Nephron progenitor cell (in vitro differentiated cells): ENCODE measurements around the gene ASNSD1.

Experiments used
- DNase-seq: peaks from one replicate; pipeline ENCODE4 v3.0.0; 2021
- H3K27ac Mint-ChIP-seq: 2 replicates; pipeline ENCODE4 v1.8.0; 2021; ENCODE audit warnings: mild to moderate bottlenecking, moderate library complexity, mixed read lengths
- H3K27me3 Mint-ChIP-seq: 2 replicates; pipeline ENCODE4 v1.8.0; 2021; ENCODE audit warnings: mild to moderate bottlenecking, low read depth, mixed read lengths; ENCODE audit not compliant: poor library complexity
- H3K36me3 Mint-ChIP-seq: 2 replicates; pipeline ENCODE4 v1.8.0; 2021; ENCODE audit warnings: low read depth, mixed read lengths
- H3K4me1 Mint-ChIP-seq: 2 replicates; pipeline ENCODE4 v1.8.0; 2021; ENCODE audit warnings: mixed read lengths
- H3K4me3 Mint-ChIP-seq: 2 replicates; pipeline ENCODE4 v1.8.0; 2021; ENCODE audit warnings: mild to moderate bottlenecking, moderate library complexity, mixed read lengths
- H3K9me3 Mint-ChIP-seq: 2 replicates; pipeline ENCODE4 v1.8.0; 2021; ENCODE audit warnings: mild to moderate bottlenecking, moderate library complexity, mixed read lengths
- TF ChIP-seq, protein P1 (sequence below): fragments of 200-600 bp; sonication (generic); IDR thresholded peaks from 2 replicates; pipeline ENCODE4 v1.5.0; 2021; ENCODE audit warnings: antibody characterized with exemption

Gene ASNSD1

DNA sequence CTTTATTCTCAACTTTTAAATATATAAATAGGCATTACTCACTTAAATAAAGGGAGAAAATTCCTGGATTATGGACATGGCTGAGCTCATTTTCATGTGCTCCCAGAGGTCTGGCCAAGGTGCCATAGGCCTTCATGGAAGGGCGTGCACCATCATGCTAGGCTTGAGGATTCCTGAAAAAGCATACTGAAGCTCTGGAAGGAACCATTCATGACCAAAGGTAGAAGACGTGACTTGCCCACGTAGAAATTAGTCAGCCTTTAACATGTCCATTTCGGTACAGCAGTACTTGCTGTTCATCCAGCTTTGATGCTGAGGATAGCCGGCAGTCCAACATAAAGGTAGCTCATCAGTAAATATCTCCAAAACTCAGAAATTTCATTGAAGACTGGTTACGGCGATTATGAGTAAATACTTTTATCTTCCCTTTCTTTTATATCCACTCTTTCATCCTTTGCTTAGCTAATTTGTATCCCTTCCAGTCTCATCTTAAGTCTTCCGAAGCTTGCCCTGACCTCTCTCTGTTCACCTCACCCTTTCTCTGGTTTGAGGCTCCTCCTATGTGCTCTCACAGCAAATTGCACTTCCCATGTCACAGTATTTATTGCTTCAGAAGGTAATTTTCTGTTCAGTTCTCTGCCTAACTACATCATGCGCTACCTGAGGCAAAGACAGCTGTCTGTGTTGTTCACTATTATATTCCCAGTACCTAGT lies 32.3 kb upstream of the ASNSD1 start:
- no peaks in the 10 kb centered on the region for H3K27me3 Mint-ChIP-seq
- no peak overlapping the region for H3K4me3 Mint-ChIP-seq
- no peak for DNase-seq
- H3K36me3 Mint-ChIP-seq, result no peaks in the 10 kb centered on the region
- H3K9me3 Mint-ChIP-seq, result no peaks in the 10 kb centered on the region
- peaks cover 25% of the 10 kb centered on the region for H3K4me1 Mint-ChIP-seq
- TF ChIP-seq, protein P1, sequence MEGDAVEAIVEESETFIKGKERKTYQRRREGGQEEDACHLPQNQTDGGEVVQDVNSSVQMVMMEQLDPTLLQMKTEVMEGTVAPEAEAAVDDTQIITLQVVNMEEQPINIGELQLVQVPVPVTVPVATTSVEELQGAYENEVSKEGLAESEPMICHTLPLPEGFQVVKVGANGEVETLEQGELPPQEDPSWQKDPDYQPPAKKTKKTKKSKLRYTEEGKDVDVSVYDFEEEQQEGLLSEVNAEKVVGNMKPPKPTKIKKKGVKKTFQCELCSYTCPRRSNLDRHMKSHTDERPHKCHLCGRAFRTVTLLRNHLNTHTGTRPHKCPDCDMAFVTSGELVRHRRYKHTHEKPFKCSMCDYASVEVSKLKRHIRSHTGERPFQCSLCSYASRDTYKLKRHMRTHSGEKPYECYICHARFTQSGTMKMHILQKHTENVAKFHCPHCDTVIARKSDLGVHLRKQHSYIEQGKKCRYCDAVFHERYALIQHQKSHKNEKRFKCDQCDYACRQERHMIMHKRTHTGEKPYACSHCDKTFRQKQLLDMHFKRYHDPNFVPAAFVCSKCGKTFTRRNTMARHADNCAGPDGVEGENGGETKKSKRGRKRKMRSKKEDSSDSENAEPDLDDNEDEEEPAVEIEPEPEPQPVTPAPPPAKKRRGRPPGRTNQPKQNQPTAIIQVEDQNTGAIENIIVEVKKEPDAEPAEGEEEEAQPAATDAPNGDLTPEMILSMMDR, result no peak
- H3K27ac Mint-ChIP-seq, result no peak overlapping the region

DNA sequence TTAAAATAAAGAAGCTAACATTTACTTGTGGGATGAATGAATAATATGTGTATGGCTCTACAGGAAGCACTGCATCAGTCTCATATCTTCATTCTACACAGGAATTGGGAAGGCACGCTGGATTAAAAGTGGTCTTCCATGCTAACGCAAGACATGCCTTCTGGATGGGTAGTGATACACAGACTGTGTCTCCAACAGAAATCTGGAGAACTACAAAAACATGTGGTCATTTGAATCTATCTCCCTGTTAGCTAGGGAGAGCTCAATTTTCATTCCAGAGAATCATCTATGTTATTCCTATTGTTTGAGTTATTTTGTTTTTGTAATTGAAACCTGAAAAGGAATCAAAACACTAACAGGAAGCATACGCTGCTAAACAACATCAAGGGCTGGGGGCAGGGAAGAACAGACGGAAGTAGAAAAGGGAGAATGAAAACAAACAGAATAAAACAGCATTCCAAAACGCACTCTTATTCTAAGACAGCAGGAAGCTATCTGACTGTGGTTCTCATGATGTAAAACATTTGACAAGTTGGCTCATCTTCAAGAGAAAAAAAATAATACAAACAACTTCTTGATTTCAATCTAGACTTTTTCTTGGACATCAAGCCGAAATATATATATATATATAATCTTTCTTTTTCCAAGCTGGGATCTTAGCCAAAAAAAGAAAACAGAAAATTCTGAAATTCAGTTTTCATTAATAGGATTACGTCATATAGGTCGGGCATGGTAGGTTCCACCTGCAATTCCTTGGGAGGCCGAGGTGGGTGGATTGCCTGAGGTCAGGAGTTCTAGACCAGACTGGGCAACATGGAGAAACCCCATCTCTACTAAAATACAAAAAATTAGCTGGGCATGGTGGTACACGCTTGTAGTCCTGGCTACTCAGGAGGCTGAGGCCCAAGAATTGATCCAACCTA lies 31.5 kb upstream of the ASNSD1 start:
- Mint-ChIP-seq H3K9me3 (no peaks in the 10 kb centered on the region), H3K27ac (peak overlapping the region; percentile 93), H3K27me3 (no peaks in the 10 kb centered on the region), H3K36me3 (no peaks in the 10 kb centered on the region), H3K4me1 (peaks cover 19% of the 10 kb centered on the region), H3K4me3 (no peak overlapping the region)
- no peak for DNase-seq
- TF ChIP-seq, protein P1, result no peak

DNA sequence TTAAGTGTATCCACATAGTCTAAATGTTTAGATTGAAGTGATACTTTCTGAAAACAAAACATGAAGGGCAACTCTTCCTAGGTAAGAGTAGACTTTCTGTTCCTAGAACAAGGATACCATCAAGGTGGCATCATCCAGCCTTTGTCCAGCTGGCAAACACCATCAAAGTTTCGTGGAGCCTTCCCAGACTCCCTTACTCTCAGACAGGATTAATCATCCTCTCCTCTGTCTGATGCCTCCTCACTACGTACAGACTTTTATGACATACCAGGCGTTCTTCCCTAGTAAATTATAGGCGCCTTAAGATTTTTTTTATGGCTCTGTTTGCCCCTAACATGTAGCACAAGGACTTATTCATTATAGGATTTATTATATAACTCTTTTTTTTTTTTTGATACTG lies 29.4 kb upstream of the ASNSD1 start:
- Mint-ChIP-seq H3K27ac (no peak overlapping the region), H3K9me3 (no peaks in the 10 kb centered on the region), H3K4me3 (no peak overlapping the region), H3K4me1 (peaks cover 18% of the 10 kb centered on the region), H3K36me3 (no peaks in the 10 kb centered on the region), H3K27me3 (no peaks in the 10 kb centered on the region)
- DNase-seq, result no peak
- TF ChIP-seq, protein P1, result no peak

DNA sequence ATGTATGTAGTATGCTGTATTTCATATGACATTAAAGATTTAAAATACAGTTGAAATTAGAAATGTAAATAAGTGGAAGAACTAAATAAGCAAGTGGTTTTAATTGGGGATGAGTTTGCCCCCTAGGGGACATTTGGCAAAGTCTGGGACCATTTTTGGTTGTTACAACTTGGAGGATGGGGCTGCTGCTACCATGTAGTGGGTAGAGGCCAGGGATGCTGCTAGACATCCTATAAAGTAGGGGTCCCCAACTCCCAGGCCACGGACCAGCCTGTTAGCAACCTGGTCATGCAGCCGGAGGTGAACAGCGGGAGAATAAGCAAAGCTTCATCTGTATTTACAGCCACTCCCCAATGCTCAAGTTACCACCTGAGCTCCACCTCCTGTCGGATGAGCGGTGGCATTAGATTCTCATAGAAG lies 27.9 kb upstream of the ASNSD1 start:
- DNase-seq, result no peak
- H3K27me3 Mint-ChIP-seq, result no peaks in the 10 kb centered on the region
- no peak overlapping the region for H3K4me3 Mint-ChIP-seq
- no peaks in the 10 kb centered on the region for H3K9me3 Mint-ChIP-seq
- H3K36me3 Mint-ChIP-seq, result no peaks in the 10 kb centered on the region
- TF ChIP-seq, protein P1, result peak; percentile 29
- H3K27ac Mint-ChIP-seq, result no peak overlapping the region
- H3K4me1 Mint-ChIP-seq, result peaks cover 18% of the 10 kb centered on the region

DNA sequence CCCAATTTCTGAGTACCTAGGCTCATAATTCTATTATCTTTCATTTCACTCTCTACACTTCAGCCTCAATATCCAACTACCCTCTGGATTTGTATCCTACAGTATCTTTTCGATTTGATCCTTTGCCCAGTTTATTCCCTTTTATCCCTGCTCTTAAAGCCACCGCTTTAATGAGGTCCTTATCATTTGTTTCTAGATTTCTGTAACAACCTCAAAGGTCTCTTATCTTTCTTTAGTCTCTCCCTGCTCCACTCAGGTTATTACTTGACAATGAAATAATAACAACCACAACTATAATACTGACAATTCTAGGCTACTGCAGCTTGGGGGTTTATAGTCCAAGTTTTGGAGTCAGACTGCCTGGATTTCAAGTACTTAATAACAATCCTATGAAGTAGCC lies 25.9 kb upstream of the ASNSD1 start:
- peaks cover 6% of the 10 kb centered on the region for H3K4me1 Mint-ChIP-seq
- H3K27me3 Mint-ChIP-seq, result peaks cover 3% of the 10 kb centered on the region
- no peaks in the 10 kb centered on the region for H3K9me3 Mint-ChIP-seq
- TF ChIP-seq, protein P1, result no peak
- no peak for DNase-seq
- H3K4me3 Mint-ChIP-seq, result no peak overlapping the region
- H3K36me3 Mint-ChIP-seq, result no peaks in the 10 kb centered on the region
- no peak overlapping the region for H3K27ac Mint-ChIP-seq
